ENCODE results near the gene MMAB.

- TF ChIP-seq, protein P1, sequence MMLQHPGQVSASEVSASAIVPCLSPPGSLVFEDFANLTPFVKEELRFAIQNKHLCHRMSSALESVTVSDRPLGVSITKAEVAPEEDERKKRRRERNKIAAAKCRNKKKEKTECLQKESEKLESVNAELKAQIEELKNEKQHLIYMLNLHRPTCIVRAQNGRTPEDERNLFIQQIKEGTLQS (IDR thresholded peaks at IDR 0.05), result no peak
- no peak for TF ChIP-seq GABPA (IDR thresholded peaks at IDR 0.05 in 1 of 2, conservative IDR thresholded peaks at IDR 0.05 in 1 of 2)
- TF ChIP-seq, protein P2, sequence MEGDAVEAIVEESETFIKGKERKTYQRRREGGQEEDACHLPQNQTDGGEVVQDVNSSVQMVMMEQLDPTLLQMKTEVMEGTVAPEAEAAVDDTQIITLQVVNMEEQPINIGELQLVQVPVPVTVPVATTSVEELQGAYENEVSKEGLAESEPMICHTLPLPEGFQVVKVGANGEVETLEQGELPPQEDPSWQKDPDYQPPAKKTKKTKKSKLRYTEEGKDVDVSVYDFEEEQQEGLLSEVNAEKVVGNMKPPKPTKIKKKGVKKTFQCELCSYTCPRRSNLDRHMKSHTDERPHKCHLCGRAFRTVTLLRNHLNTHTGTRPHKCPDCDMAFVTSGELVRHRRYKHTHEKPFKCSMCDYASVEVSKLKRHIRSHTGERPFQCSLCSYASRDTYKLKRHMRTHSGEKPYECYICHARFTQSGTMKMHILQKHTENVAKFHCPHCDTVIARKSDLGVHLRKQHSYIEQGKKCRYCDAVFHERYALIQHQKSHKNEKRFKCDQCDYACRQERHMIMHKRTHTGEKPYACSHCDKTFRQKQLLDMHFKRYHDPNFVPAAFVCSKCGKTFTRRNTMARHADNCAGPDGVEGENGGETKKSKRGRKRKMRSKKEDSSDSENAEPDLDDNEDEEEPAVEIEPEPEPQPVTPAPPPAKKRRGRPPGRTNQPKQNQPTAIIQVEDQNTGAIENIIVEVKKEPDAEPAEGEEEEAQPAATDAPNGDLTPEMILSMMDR (IDR thresholded peaks at IDR 0.05; ENCODE audit: low read depth, low read length, missing input control), result no peak
- no peak for TF ChIP-seq YY1 (IDR thresholded peaks at IDR 0.05)
- TF ChIP-seq RXRA (IDR thresholded peaks at IDR 0.05), result no peak
- no peak for TF ChIP-seq JUND (IDR thresholded peaks at IDR 0.05)
- TF ChIP-seq, protein P3, sequence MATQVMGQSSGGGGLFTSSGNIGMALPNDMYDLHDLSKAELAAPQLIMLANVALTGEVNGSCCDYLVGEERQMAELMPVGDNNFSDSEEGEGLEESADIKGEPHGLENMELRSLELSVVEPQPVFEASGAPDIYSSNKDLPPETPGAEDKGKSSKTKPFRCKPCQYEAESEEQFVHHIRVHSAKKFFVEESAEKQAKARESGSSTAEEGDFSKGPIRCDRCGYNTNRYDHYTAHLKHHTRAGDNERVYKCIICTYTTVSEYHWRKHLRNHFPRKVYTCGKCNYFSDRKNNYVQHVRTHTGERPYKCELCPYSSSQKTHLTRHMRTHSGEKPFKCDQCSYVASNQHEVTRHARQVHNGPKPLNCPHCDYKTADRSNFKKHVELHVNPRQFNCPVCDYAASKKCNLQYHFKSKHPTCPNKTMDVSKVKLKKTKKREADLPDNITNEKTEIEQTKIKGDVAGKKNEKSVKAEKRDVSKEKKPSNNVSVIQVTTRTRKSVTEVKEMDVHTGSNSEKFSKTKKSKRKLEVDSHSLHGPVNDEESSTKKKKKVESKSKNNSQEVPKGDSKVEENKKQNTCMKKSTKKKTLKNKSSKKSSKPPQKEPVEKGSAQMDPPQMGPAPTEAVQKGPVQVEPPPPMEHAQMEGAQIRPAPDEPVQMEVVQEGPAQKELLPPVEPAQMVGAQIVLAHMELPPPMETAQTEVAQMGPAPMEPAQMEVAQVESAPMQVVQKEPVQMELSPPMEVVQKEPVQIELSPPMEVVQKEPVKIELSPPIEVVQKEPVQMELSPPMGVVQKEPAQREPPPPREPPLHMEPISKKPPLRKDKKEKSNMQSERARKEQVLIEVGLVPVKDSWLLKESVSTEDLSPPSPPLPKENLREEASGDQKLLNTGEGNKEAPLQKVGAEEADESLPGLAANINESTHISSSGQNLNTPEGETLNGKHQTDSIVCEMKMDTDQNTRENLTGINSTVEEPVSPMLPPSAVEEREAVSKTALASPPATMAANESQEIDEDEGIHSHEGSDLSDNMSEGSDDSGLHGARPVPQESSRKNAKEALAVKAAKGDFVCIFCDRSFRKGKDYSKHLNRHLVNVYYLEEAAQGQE (IDR thresholded peaks at IDR 0.05), result no peak
- TF ChIP-seq EGR1 (IDR thresholded peaks at IDR 0.05; ENCODE audit: low read depth in 2 of 2), result no peak
- TF ChIP-seq HNF4G (IDR thresholded peaks at IDR 0.05), result no peak
- TF ChIP-seq, protein P4, sequence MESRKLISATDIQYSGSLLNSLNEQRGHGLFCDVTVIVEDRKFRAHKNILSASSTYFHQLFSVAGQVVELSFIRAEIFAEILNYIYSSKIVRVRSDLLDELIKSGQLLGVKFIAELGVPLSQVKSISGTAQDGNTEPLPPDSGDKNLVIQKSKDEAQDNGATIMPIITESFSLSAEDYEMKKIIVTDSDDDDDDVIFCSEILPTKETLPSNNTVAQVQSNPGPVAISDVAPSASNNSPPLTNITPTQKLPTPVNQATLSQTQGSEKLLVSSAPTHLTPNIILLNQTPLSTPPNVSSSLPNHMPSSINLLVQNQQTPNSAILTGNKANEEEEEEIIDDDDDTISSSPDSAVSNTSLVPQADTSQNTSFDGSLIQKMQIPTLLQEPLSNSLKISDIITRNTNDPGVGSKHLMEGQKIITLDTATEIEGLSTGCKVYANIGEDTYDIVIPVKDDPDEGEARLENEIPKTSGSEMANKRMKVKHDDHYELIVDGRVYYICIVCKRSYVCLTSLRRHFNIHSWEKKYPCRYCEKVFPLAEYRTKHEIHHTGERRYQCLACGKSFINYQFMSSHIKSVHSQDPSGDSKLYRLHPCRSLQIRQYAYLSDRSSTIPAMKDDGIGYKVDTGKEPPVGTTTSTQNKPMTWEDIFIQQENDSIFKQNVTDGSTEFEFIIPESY (IDR thresholded peaks at IDR 0.05), result no peak
- no peak for TF ChIP-seq TAF1 (conservative IDR thresholded peaks at IDR 0.05)
- no peak for TF ChIP-seq SP1 (IDR thresholded peaks at IDR 0.05)
Measured at GRCh38 chr12:109523504-109523903, 49.8 kb downstream of the MMAB start.
